GM19397 (cell line): ENCODE results near the gene CLIC5.

Experiments used
- ATAC-seq: cut with Tn5 transposase; IDR thresholded peaks from one replicate; pipeline ENCODE4 v1.9.1; 2021; ENCODE audit warnings: mild to moderate bottlenecking, moderate library complexity; ENCODE audit not compliant: unreplicated experiment

CLIC5 gene

DNA sequence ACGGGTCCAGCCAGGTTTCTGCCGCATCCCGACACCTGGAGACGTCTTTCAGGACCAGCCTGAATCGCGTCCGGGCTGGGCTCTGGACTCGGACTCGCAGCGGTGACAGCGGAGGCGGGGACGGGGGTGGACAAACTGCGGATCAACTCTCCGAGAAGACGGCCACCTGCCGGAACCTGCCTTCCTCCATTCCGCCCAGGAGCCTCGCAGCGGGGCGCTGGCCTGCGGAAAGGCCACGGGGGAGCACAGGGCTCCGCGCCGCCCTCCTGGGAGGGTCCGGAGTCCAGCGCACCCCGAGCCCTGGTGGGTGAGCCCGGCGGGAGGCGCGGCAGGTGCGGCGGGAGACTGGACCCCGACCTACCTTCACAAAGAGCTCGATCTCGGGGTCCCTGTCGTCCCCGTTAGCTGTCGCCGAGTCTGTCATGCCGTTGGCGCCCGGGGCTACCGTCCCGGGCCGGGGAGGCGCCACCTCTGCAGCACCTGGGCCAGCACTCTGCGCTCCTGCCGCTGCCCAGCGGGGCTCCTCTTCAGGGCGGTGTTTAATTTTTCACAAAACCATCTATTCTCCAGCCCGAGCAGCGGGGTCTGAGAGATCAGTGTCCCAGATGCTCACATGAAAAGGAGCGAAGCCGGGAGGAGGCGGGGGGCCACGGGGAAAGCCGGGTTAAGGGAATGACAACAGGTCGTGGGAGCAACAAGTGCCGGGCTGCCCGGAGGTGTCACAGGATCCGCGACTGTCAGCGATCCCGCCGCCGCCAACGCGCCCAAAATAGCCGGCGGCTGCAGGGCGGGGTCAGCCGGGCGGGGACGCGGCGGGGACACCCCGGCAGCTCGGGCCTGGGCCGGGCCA is at the start of gene CLIC5:
CLIC5 (minus strand) TSS at position 742 of the 850 bp plus-strand sequence; CDS start at position 424, 318 bp downstream.
- ATAC-seq = no peak

DNA sequence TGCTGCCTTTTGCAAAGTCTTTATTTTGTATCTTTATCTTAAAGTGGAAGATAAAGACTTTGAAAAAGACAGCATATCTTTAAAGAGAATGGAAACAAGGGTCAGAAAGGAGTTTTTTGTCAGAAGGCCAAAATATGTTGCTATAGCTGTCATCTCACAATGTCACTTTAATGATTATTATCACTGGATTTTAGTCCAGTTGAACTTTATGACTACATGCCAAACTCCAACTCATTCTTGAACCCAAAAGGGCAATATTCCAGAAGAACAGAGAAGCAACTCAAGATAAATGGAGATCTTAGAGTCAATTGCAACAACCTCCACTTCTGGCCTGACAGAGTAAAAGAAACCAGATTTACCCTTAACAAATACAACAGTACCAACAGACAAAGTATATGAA is 47.3 kb upstream of the CLIC5 start:
- no peak for ATAC-seq

DNA sequence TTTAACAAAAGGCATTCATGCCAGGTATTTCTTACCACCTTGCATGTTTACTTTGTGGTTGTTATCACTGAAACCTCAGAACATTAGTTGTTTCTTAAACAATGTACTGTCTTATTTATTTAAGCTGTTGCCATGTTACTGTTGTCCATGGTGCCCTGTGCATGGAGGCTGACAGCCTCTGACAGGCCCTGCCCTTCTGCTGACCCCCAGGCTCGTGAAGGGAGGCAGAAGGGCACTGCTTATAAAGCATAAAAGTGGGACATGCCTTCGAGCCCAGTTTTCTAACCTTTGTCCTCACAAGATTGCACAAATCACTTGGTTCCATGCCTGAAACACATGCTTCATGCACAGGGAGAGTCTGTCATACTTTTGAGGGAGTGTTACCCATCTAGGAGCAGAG is 46.7 kb upstream of the CLIC5 start:
- ATAC-seq = no peak

DNA sequence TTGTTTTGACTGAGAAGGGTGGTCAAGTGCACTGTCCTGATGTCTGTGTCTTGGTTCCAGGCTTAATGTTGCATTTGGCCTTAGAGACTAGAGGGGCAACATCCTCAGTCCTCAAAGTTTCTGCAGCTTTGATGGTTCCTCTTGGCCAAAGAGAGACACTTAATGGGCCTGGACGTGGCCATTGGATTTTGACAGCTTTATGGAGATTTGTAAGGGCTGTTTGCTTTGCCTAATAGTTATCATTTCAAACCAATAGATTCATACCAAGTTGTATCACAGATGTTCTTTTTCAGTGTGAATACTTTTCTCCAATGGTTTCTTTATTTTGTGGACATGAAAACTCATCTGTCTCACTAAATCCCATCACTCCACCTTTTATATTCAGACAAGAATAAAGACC is 45.8 kb upstream of the CLIC5 start:
- ATAC-seq = no peak

DNA sequence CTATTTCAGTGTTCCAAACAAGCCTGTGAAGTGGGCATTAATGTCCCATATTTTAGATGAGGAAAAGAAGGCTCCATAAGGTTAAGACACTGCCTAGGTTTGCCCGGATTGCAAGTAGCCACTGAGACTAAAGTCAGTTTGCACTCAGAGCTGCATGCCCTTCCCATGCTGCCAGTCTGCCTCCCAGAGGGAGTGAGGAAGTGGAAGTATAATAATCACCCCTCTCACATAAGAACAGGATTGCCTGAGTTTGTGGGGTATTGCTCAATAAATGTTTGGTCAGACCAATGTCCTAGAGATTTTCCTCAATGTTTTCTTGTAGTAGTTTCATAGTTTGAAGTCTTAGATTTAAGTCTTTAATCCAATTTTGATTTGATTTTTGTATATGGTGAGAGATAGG is 43.9 kb upstream of the CLIC5 start:
- no peak for ATAC-seq

DNA sequence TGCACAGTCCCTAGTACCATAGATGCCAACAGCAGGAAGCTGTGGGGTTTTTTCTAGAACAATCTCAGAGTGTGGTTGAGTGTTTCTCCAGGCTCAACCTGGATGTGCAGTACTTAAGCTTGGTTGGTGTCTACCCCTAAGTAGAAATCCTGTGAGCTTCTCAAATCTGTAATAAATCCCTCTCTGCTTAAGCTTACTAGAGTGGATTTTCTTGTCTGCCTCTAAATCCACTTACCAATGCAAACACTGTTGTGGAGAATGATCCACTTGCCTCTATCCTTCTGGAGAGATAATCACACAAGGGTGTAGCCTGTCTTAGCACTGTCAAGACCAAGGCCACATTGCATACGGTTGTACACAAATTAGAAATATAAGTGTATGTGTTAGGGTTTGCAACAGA is 43.3 kb upstream of the CLIC5 start:
- ATAC-seq = no peak

DNA sequence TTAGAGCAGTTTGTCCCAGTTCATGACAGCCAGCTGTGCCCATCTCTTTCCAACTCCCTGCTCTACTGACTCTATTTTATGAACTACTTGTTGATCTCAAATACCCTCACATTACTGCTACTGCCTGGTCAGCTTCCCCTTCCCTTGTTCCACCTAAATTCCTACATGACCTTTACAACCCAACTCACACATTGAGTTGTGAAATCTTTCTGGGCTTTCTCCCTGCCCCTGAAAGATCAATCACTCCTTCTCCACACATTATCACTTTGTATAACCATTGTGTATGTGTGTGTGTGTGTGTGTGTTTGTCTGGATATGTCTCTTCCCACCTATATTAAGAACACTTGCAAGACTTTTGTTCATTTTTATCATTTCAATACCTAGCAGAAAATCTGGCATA is 42.1 kb upstream of the CLIC5 start:
- ATAC-seq = no peak

DNA sequence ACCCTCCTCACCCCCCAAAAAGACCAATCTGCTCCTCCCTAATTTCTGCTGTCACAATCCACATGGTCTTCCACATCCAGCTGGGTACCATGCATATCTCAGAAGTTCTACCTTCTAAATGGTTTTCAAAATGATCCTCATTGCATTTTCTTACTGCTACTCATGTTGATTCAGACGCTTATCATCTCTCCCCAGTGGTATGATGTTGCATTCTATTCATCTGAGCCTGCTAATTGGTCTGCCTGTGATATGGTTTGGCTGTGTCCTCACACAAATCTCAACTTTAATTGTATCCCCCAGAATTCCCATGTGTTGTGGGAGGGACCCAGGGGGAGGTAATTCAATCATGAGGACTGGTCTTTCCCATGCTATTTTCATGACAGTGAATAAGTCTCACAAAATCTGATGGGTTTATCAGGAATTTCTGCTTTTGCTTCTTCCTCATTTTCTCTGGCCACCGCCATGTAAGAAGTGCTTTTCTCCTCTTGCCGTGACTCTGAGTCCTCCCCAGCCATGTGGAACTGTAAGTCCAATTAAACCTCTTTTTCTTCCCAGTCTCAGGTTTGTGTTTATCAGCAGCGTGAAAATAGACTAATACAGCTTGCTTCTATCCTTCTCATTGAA is 41.4 kb upstream of the CLIC5 start:
- no peak for ATAC-seq

DNA sequence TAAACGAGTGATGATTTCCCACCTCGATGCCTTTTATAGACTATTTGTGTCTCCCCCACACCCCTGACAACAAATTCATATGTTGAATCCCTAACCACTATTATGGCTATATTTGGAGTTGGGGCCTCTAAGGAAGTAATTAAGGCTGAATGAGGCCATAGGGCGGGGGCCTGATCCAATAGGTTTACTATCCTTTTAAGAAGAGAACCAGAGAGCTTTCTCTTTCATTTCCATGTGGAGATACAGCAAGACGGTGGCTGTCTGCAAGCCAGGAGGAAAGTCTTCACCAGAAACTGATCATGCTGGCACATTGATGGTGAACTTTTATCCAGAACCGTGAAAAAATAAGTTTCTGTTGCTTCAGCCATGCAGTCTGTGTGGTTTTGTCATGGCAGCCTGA is 38.9 kb upstream of the CLIC5 start:
- ATAC-seq = no peak

DNA sequence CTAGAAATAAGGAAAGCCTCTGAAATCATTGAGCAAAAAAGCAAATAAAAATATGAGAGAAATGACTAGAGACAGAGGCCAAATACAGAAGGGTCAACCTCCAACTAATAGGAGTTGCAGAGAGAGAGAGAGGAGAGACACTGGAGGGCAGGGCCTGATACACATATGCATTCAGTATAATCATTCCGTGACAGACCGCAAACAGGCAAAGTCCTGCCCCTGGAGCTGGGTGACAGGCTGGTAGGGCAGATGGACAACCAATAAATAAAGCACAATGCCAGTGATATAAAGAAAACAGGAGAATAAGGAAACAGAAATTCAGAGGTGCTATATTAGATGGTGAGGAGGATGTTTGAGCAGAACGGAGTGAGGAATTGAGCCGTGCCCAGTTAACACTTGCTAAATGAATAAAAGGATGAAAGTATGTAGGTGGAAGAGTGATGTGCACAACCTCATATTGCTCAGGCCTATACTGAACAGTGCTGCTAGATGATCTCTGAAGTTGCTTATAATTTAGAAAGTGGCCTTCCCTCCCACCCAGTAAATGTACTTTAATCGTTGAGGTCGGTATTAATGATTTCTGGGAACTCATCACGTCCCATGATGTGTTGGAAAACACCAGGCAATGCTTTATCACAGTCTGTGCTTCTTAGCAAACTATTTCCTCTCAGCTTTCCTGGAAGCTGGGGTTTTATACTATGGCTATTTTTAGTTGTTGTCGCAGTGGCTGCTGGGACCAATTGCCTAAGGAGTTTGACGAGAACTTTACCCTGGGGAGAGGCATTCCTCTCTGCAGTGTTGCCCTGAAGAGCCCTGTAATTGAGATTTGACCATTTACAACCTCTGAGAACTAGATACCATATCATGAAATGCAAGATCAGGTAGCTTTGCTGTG is 37.6 kb upstream of the CLIC5 start:
- no peak for ATAC-seq

DNA sequence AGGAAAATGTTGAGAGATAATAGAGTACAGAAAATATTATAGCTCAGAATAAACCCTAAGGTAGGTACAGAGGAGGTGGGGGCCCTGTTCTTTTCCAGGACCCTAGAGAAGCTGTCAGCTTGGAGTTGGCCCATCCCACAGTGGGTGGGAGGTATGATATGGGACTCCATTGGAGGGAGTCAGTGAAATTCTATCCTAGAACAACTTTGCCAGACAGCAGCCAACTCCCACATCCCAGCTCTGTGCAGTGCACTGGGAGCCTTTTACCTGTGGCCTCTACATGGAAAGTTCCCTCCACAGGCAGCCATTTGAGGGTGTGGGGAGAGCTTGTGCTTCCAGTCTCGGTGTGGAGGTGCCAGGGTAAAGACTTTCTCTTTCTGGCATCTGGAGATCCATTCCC is 36.8 kb upstream of the CLIC5 start:
- ATAC-seq = no peak

DNA sequence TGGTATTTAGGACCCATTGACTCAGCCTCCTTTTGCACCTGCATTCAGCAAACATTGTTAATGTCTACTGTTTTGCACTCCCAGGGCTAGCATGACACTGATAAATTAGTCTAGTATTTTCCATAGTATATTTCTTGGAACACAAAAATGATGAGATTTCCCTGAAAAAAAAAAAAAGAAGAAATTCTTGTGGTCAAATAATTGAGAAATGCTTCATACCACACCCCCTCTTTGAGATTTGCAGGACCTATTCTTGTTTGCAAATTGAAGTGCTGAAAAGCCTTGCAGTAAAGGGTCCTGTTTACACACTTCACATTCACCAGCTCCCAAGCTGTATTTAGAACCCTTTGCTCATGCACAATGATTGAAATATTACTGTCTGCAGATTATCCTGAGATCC is 36.3 kb upstream of the CLIC5 start:
- no peak for ATAC-seq

DNA sequence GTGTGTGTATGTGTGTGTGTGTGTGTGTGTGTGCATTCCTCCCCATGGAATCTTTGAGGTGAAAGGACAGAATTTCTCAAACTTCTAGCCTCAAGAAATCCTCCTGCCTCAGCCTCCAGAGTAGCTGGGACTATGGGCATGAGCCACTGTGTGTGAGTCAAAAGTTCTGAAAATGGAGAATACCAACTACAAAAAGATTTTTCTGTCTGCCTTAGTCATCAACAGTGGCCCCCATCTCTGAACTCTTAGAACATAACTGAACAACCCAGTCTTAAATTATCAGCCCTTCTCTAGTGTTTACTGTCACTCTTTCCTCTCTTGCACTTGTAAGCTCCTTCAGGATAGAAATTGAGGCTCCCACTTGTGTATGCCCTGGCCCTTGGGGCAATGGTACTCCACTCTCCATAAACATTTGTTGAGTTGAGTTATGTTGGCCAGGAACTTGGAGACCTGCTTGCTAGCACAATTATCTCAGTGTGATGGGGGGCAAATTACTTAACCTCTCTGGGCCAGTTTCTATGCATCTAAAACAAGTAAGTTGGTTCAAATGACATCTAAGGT is 35.3 kb upstream of the CLIC5 start:
- ATAC-seq = no peak

DNA sequence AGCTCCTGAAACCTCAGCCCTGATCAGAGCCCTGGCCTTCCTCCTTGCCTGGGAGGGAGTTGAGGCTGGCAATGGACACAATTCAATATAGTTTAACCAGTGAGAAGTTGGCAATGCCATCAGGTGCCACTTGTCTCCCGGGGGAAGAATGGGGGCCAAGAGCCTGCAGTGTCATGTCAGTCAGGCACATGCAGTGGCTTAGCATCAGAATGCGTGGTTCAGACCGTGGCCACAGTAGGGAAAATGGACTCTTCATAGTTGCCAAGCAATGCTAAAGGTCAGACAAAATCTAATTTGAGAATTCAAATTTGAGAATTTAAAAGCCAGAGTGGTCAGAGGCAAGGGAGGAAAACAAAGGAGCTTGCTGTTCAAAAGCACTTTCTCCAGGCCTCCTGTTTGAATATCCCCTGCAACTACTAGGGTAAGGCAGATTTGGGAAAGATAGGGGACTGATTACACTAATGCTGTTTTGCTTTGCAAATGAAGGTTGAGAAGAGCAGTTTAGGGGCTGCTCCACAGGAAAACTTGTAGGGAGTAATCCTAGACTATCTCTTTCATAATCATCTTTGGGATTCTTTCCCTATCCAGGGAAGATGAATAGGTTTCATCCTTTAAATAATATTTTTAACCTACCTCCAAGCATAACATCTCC is 33.1 kb upstream of the CLIC5 start:
- ATAC-seq = no peak

DNA sequence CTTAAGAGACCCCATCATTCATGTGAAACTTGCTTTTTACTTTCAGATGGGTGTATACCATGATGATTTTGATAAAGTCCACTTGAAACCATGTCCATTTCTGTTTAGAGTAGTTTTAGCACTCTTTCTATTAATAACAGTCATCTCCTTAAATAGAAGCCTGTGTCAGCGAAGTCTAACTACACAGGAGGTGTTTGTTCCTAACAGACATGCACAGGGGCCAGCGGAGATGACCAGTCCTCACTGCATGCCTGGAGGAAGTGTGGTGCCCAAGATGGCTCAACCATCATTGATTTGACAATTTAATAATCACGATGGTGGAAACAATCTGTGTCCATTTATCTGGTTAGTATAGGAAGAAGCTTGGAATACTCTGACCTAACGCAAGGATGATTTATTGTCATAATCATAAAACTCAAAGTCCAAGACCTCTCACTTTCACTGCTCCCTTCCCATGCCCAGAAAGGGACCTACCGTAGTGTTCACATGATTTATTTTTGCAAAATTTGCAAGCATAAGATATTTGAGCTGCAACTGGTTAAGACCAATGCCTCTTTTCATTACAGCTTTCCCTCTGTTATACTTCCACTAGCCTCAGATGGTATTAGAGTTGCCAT is 31.0 kb upstream of the CLIC5 start:
- ATAC-seq = no peak

DNA sequence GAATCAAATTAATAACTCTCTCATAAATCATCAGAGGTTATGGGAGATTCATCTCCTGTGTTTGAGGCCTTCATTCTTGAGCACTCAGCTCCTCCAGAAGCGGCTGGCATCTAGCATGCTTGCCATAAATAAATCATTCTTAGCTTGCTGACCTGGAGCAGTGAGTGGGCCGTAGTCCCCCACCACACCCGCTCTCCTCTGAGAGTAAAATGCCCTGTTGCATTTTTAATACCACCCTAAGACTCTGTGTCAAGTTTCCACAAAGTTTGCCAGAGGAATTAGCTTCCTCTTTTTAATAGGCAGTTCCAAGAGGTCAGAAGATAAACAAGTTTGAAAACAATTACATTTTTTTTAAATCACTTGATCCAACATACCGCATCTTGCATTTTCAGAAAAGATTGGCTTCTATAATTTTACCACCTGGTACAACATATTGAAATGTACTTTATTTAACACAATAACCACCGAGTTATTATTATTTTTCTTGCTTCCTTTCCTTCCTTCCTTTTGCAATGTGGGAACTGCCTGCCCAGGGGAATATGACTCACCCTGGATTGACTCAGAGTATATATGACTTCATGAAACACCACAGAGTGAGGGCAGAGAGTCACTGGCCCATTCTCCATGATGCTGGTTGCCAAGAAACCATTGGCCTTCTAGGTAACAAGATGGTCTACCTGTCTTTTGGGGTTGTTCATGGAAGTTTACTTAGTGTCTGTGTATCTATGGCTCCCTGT is 29.4 kb upstream of the CLIC5 start:
- no peak for ATAC-seq

DNA sequence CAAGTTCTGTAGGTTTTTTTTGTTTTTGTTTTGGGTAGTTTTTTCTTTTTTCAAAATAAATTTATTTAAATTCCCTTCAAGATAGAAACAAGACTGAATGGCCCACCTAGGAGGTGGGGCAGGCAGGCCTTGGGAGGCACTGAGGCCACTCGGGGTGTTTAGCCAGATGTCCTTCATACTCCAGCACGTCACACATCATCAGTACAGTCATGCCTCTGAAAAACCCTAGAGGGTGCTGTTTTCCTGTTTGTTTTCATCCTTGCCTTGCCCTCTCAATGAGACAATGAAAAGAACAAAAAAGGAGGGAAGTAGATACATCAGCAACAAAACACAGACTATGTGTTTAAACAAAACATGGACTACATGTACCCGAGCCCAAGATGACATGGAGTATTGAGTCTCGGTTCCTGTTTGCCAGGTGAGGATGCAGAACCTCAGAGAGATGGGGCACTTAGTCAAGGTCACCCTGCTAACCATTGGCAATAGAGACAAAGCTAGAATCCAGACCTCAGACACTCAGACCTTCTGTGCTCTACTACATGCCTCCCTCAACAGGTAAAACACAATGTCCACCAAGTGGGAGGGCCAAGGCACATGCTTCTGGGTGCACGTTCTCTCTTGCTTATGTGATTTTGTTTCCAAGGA is 26.8 kb upstream of the CLIC5 start:
- no peak for ATAC-seq

DNA sequence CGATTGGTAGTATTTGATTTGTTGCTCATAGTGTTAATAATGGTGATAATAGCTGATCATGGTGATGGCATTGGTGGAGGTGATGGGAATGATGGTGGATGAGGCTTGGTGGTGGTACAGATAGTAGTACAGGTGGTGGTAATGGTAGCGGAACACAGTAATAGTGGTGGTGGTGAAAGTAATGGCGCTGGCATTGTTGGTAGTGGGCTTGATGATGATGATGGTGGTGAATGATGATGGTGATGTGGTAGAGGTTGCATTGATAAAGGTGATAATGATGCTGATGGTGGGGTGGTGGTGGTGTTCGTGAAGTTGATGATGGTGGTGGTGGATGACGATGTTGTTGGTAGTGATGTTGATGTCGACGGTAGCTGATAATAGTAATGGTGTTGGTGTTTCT is 24.6 kb upstream of the CLIC5 start:
- no peak for ATAC-seq

DNA sequence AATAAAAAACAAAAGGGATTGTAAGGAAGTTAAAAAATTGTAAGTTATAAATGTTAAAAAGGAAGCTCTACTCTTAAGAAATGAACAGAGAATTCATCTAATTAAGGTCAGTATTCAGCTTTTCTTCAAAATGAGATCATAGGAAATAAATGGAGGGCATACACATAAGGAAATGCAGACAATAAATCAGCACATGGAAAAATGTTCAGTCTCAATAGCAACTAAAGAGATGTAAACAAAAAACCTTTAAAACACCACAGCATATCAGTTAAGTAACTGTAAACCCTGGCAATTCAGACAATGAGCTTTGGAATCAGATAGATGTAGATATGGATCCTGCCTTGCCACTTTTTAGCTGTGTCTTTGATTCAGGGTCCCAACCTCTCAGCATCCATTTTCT is 24.0 kb upstream of the CLIC5 start:
- no peak for ATAC-seq
